Activated CD4-positive, alpha-beta T cell treated with anti-CD3 and anti-CD28 coated beads, Interleukin-2, amount 50 U/mL, for 48 hours (primary cell): ENCODE data around the gene MRGPRD.

Experiments
- DNase-seq, 2 experiments: peaks; one replicate each; pipeline ENCODE4 v3.0.0-alpha.2; 2020

The MRGPRD gene, protein sequence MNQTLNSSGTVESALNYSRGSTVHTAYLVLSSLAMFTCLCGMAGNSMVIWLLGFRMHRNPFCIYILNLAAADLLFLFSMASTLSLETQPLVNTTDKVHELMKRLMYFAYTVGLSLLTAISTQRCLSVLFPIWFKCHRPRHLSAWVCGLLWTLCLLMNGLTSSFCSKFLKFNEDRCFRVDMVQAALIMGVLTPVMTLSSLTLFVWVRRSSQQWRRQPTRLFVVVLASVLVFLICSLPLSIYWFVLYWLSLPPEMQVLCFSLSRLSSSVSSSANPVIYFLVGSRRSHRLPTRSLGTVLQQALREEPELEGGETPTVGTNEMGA

GRCh38 chr11:68980776-68981065 lies at the start of gene MRGPRD:
Gene MRGPRD, minus strand, starts transcription at chr11:68980986. Its CDS starts 0 bp downstream, at chr11:68980986.
- DNase-seq, result no peak

- DNase-seq, result no peak
These were observed 49.5 kb upstream of the MRGPRD start for GRCh38 chr11:69030301-69030700.

- no peak for DNase-seq
These were observed 47.1 kb upstream of the MRGPRD start for GRCh38 chr11:69027704-69028372.

GRCh38 chr11:69024509-69024908 lies 43.7 kb upstream of the MRGPRD start:
- no peak for DNase-seq

GRCh38 chr11:69022260-69022659 lies 41.5 kb upstream of the MRGPRD start:
- no peak for DNase-seq

GRCh38 chr11:69018924-69019323 lies 38.1 kb upstream of the MRGPRD start:
- no peak for DNase-seq

GRCh38 chr11:69017951-69018350 lies 37.2 kb upstream of the MRGPRD start:
- DNase-seq, result no peak

GRCh38 chr11:69014898-69015549 lies 34.2 kb upstream of the MRGPRD start:
- no peak for DNase-seq

DNA sequence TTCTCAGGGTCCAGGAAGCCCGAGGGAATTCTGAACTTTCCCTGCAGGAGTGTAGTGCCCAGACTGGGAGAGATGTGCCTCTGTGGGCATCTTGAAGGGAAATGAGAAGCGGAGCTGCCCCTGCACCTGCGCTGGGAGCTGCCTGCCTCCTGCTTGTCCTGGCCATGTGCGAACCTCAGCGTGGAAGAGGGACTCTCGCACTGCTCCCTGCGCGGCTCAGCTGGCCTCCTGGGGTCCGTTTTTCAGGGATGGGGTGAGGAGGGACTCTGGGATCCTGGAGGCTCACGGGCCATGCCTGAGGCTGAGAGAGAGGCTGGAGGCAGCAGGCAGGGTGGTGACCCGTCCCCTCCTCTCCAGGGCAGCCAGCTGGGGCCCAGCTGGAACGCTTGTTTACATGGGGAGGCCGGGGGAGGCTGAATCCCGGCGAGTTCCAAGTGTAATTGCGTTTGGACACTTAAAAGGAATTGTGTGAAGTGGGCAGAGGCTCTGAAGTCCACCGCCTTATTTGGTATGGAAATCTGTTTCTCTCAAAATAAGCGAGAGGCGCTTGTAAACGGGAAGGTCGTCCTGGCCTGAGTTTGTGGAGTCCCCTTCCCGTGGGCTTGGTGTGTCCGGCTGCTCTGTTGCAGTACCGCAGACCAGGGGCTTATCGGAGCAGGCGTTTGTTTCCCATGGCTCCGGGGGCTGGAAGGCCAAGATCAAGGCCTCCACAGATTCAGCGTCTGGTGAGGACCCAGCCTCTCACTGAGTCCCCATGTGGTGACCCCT lies 33.5 kb upstream of the MRGPRD start:
- no peak for DNase-seq

GRCh38 chr11:69013009-69013951 lies 32.5 kb upstream of the MRGPRD start, which contains the start of gene MRGPRF:
Gene MRGPRF, minus strand, starts transcription at chr11:69013246. Its CDS starts 3,345 bp downstream, at chr11:69009901.
- DNase-seq, result no peak

DNA sequence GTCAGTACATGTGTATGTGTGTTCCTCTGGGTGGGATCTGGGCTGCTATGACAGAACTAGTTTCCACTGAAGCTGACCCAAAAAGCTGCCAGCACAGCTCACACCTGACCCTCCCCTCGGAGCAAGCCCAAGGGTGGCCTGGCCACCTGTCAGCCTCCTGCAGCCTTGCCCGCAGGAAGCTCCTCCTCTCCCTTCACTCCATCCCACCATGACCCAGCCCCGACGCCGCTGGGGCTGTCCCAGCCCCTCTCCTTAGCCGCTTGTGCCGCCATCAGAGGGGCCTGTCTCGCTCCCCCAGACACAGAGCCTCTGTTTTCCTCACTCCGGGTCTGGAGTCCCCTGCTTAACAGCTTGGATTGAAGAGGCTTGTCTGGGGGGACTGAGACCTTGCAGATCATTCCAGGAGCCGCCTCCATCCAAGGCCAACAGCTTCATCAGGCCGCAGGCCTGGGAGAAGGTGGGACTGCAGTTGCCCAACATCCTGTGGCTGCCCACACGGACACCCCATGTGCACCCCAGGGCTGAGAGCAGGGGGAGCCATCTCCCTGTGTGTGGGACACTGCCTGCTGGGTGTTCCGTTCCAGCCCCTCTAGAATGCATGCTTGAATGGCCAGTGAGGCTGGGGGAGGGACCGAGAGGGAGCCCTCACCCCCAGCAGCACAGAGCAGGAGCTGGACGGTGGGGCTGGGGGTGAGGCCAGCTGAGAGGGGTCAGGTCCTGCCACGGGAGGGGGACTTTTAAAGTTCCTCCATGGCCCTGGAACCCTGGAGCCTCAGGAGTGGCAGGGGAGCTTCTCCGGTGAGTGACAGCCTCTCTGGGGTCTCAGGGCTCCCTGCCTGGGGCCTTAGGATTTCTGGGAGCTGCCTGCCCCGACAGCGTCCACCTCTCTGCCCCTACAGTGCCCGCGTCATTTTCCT lies 31.6 kb upstream of the MRGPRD start:
- DNase-seq, result no peak

- no peak for DNase-seq
These were observed 30.9 kb upstream of the MRGPRD start for GRCh38 chr11:69011624-69012091.

DNA sequence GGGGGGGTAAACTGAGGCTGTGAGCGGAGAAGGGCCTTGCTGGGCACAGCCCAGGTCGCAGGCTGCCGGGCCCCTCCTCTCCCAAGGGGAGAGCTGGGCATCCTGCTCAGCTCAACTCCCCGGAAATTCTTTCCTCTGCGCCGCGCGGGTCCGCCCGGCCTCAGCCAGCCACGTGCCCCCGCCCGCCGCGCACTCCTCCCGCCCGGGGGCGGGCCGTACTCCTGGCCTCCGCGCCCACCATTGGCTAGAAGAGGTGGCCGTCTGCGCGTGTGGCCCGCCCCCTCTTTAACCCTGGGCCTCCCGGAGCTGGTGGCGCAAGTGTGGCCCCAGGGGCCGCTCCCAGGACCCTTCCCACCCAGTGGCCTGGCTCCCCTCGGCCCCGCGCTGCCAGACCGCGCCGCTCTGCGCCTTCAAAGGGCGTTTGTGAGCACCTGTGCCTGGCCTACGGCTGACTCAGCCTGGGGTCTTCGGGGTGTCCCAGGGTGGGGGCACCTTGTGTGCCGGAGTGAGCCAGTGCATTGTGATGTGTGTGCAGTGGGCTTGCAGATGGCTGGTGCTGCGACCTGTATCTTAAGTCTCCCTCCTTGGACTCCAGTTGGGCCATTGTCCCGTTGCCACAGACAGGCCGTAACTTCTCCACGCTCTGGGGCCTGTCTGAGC lies 30.3 kb upstream of the MRGPRD start:
- DNase-seq, result peak; percentile 39 to 51

DNA sequence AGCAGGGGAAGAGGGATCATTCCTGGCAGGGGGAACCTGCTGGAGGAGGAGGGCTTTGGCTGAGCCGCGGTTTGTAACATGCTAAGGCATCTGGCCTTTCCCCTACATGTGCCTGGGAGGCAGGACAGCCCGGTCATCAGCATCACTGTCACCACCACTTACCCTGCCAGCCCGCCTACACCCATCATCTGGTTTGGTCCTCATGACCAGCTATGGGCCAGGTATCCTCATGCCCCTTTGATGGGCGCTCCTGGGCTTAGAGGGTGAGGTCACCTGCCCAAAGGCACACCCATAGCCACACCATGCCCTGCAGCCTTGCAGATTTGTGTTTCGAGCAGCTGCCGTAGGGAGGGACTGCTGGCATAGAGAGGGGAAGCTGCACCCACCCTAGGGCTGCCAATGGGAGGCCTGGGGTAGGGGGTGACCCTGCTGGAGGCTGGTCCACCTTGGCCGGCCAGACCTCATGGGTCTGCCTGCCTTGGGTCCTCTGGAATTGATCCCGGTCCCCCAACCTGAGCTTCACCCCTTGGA lies 29.6 kb upstream of the MRGPRD start:
- DNase-seq, result no peak

DNA sequence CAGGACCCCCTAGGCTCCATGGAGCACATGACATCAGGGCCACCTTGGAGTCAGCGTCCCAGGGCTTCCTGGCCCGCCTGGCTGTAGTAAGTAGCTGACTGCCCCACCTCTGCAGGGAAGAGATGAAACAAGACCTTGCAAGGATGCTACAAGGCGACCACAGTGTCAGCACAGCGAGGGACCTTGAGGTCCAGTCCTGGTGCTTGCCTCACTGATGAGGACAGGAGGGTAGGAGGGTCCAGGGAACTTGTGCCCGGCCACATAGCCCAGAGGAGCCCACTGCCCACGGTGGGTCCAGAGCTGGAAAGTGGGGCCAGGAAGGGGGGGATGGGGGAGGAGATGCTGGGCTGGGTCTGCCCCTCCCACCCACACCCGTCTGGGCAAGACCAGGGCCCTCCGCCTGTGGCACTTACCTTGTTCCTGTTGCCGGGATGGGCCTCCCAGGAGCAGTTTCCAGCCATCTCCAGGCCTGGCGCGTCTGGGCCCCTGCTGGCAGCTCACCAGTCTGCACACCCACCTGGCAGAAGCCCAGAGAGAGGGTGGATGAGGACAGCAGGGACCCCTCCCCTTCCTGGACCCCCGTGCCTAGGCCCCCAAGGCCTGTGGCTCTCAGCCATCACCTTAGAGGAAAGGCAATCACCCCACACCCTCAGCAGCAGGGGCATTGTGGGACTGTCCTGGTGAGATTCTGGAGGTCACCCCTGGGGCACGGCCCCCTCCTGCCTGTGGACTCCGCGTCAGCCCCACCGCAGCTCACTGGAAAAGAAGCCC lies 28.8 kb upstream of the MRGPRD start:
- no peak for DNase-seq

- no peak for DNase-seq
These were observed 28.1 kb upstream of the MRGPRD start for GRCh38 chr11:69008737-69009440.

DNA sequence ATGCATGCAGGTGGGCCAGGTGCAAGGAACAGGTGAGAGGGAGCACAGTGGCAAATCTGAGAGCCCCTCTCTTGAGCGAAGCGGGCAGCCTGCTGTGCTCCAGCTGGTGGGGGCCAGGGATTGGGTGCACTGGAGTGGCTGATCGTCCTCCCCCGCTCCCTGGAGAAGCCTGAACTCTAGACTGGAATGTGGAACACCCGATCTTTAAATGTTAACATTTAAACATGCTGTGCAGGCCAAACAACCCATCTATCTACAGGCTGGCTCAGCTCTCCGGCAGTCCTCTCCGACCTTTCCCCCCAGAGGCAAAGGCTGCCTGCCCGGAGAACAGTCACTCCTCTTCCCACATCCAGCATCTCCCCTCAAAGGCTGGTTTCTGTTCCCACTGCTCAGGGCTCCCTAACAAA lies 27.2 kb upstream of the MRGPRD start:
- no peak for DNase-seq

GRCh38 chr11:69006816-69007215 lies 26.0 kb upstream of the MRGPRD start:
- no peak for DNase-seq
